DMS79 (cell line): ENCODE data around the gene ZGPAT.
"Not testable (repeated sequence)": the region's sequence is repeated elsewhere in the genome, so short reads cannot be mapped to it uniquely, and the experiment has no call there.

Experiments
- DNase-seq: peaks from one replicate; lab custom pipeline; 2025; lab: John Stamatoyannopoulos, UW

ZGPAT gene, protein sequence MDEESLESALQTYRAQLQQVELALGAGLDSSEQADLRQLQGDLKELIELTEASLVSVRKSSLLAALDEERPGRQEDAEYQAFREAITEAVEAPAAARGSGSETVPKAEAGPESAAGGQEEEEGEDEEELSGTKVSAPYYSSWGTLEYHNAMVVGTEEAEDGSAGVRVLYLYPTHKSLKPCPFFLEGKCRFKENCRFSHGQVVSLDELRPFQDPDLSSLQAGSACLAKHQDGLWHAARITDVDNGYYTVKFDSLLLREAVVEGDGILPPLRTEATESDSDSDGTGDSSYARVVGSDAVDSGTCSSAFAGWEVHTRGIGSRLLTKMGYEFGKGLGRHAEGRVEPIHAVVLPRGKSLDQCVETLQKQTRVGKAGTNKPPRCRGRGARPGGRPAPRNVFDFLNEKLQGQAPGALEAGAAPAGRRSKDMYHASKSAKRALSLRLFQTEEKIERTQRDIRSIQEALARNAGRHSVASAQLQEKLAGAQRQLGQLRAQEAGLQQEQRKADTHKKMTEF

GRCh38 chr20:63707558-63708300 lies at the start of gene ZGPAT, which contains the start of gene ARFRP1:
TSS of gene ZGPAT (plus strand) at chr20:63708039. CDS start at chr20:63708581, 542 bp downstream.
TSS of gene ARFRP1 (minus strand) at chr20:63707976. CDS start at chr20:63707091, 885 bp downstream.
- DNase-seq, result peak; percentile 79

GRCh38 chr20:63658749-63659187 lies 49.1 kb upstream of the ZGPAT start:
- no peak for DNase-seq

- no peak for DNase-seq
These were observed 48.5 kb upstream of the ZGPAT start for GRCh38 chr20:63659370-63659769.

GRCh38 chr20:63660174-63660573 lies 47.7 kb upstream of the ZGPAT start:
- DNase-seq, result not testable (repeated sequence)

- DNase-seq, result no peak
These were observed 47.2 kb upstream of the ZGPAT start for GRCh38 chr20:63660622-63661021.

- DNase-seq, result no peak
These were observed 46.7 kb upstream of the ZGPAT start for GRCh38 chr20:63661108-63661507.

DNA sequence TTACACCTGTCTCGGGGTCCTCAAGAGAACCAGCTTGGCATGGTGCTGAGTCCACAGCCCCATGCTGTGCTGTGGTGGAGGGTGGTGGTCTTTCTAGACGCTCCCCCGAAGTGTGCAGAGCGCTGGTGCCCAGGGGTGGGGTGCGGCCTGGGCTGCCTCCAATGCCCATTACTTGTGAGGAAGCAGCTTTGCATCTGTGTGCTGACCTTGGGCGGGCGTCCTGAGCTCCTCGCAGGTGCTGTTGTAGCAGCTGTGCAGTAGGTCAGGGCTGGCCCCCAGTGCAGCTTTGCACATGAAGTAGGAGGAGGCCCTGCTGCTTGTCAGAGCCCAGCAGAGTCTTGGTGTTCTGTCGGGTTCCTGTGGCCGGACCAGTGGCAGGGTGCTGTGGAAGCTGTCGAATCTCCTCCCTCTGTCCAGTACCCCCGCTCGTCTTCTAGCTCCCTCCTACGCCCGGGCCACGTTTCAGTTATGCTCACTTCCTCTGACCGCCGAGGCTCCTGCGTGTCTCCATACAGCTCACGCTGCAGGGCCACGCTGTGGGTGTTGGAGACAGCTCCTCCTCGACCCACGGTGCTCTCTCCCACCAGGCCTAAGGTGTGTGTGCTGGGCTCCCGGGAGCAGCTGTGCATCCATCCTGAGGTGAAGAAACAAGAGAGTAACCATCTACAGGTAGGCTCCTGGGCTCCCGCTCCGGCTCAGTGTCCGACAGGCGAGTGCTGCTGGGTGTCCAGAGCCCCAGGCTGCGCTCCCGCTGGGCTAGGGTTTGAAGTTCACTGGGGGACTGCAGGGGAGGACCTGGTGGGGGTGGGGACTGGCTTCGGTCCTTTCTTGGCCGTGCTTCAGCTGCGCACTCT lies 45.7 kb upstream of the ZGPAT start:
- no peak for DNase-seq

- no peak for DNase-seq
These were observed 45.0 kb upstream of the ZGPAT start for GRCh38 chr20:63662813-63663189.

GRCh38 chr20:63663332-63664066 lies 44.3 kb upstream of the ZGPAT start:
- DNase-seq, result no peak

GRCh38 chr20:63664143-63664851 lies 43.5 kb upstream of the ZGPAT start:
- DNase-seq, result no peak

DNA sequence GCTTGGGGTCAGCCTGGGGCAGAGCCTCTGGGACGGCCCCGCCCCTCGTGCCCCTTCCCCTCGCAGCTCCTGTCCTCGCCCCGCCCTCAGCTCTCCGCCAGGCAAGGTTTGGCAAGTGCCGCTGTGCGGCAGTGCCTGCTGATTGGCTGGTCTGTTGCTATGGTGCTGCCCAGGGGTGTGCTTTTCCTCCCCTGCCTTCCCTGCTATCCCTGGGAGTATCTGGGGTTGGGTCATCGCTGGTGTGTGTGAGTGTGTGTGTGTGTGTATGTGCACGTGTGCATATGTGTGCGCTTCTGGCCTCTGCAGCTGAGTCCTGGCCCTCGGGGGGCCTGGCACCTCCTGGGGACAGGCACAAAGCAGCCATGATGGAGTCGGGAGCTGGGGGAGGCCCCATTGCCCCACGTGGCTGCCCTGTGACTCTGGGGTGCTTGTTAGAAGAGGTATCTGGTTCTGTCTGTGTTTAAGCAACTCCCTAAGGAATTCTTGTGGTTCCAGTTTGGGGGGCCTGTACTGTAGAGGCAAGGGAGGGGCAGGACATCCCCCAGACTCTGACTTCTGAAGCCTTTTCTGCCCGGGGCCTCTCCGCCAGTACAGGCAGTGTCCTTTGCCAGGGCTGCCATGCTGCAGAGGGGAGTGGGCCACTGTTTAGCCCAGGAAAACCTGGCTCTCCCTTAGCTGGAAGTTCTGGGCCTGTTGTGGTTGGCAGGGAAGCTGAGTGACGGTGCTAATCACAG lies 42.8 kb upstream of the ZGPAT start:
- no peak for DNase-seq

- no peak for DNase-seq
These were observed 42.1 kb upstream of the ZGPAT start for GRCh38 chr20:63665708-63666107.

GRCh38 chr20:63667858-63668257 lies 40.0 kb upstream of the ZGPAT start:
- DNase-seq, result no peak

- DNase-seq, result no peak
These were observed 39.5 kb upstream of the ZGPAT start for GRCh38 chr20:63668351-63668750.

DNA sequence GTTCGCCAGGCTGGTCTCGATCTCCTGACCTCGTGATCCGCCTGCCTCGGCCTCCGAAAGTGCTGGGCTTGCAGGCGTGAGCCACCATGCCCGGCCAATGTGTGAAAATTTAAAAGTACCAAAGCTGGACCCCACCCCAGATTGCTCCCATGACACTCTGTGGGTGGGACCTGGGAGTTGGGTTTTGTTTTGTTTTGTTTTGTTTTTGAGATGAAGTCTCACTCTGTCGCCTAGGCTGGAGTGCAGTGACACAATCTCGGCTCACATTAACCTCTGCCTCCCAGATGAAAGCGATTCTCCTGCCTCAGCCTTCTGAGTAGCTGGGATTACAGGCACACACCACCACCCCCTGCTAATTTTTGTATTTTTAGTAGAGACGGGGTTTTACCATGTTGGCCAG lies 36.1 kb upstream of the ZGPAT start:
- DNase-seq, result not testable (repeated sequence)

- no peak for DNase-seq
These were observed 35.2 kb upstream of the ZGPAT start for GRCh38 chr20:63672666-63673065.

GRCh38 chr20:63673951-63674350 lies 33.9 kb upstream of the ZGPAT start:
- no peak for DNase-seq

DNA sequence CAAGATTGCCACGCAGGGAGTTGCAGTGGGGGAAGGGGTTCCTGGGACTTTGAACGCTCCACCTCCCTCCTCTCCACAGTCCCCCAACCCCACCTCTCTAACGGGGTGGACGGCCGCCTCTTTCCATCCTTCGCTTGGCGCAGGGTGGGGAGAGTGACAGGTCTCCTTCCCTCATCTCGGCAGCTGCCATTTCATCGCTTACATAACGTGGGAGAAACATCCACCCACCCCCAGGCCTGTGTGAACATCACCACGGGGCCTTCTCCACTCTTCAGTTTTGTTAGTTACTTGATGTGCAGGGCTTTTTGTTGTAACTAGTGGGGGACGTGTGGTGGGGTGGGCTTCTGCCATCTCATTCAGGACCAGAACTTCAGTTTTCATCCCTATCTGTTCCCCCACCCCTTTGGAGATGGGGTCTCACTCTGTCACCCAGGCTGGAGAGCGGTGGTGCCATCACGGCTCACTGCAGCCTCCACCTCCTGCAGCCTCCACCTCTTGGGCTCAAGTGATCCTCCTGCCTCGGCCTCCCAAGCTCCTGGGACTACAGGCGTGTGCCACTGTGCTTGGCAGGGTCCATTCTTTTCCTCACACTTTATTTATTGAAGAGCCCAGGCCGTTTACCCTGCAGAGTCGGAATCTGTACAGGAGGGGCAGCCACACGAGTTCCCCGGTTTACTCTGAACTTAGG lies 32.0 kb upstream of the ZGPAT start:
- no peak for DNase-seq

DNA sequence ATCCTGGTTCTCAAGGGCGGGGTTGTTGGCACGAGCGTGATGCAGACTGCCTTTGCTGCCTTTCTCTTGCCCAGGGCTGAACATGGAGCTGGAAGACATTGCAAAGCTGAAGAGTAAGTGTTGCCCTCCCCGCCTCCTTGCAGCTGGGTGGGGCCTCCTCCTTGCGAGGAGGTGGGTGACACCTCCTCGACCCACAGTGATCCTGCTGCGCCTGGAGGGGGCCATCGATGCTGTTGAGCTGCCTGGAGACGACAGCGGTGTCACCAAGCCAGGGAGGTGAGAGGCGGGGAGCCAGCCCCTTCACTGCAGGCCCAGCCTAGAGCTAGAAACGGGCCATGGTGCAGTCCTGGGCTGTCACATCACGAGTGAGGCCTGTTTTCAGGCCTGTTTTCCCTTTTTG lies 29.8 kb upstream of the ZGPAT start:
- no peak for DNase-seq
